ENCODE measurements around the gene ADPRS. TPM values are rescaled to one million over a fixed set of nuclear protein-coding genes. Genes with fewer than 3 reads are reported as not detected.
A peak's percentile ranks its signal among the peaks of the same experiment; 100 is the strongest.

Gene ADPRS
- total RNA-seq, 1 donor from 2014 or later, result 28.1 TPM

DNA sequence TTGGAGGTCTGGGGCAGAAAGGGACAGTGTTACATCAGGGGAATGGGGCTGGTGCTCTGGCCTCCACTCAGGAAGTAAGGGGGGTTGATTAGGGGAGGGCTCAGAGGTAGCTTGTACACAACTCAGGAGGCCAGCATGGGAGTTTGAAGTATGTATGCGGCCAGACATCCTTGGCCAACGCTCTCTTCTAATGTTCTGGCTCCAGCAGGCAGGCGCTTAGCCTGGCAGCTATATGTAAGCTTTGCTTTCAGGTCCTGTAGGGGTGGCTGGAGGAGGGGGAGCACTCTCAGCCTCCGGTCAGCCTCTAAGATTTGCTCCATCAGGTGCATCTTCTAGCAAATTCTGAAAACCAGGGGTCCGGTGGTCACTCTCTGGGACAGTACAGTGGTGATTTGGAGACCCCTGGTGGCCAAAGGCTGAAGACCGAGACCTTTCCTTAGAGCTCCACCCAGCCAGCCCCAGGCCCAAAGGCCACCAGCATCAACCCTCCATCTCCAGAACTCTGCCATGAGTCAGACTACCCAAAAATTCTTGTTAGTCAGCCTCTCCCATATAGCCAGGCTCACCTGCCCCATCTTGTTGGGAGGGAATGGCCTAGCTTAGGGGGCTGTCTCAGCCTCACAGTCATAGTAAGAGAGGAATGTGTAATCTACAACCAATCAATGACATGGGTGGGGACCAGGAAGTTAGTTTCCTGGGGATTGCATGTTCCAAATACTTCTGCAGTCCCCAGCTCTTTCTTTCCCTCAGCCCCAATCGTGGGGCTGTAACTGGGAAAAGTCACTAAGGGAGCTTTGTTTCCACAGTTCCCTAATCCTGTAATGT lies 46.0 kb downstream of the ADPRS start:
- peak; percentile 84 for DNase-seq (ENCODE audit: low spot score)
- Histone ChIP-seq H3K27me3 (no peaks in the 10 kb centered on the region), H3K27ac (no peak overlapping the region), H3K9ac (no peak overlapping the region), H4K20me1 (ENCODE audit: low read depth) (no peaks in the 10 kb centered on the region), H3F3A (ENCODE audit: low read depth) (no peaks in the 10 kb centered on the region), H3K79me2 (ENCODE audit: low read depth) (no peaks in the 10 kb centered on the region), H3K36me3 (no peaks in the 10 kb centered on the region), H3K4me2 (no peak overlapping the region), H2AFZ (replicated peaks) (no peak overlapping the region), H3K4me3 (no peak overlapping the region), H3K9me3 (ENCODE audit: low read depth) (no peaks in the 10 kb centered on the region), H3K4me1 (no peaks in the 10 kb centered on the region)
- H3K4me3 Mint-ChIP-seq, result no peak overlapping the region
- H3K36me3 Mint-ChIP-seq, result peaks cover 4% of the 10 kb centered on the region
- no peaks in the 10 kb centered on the region for H3K27me3 Mint-ChIP-seq (ENCODE audit: insufficient read depth, low read depth)
- peak overlapping the region; percentile 32 for H3K27ac Mint-ChIP-seq
- no peaks in the 10 kb centered on the region for H3K9me3 Mint-ChIP-seq
- peaks cover 7% of the 10 kb centered on the region for H3K4me1 Mint-ChIP-seq
- TF ChIP-seq, protein P1, sequence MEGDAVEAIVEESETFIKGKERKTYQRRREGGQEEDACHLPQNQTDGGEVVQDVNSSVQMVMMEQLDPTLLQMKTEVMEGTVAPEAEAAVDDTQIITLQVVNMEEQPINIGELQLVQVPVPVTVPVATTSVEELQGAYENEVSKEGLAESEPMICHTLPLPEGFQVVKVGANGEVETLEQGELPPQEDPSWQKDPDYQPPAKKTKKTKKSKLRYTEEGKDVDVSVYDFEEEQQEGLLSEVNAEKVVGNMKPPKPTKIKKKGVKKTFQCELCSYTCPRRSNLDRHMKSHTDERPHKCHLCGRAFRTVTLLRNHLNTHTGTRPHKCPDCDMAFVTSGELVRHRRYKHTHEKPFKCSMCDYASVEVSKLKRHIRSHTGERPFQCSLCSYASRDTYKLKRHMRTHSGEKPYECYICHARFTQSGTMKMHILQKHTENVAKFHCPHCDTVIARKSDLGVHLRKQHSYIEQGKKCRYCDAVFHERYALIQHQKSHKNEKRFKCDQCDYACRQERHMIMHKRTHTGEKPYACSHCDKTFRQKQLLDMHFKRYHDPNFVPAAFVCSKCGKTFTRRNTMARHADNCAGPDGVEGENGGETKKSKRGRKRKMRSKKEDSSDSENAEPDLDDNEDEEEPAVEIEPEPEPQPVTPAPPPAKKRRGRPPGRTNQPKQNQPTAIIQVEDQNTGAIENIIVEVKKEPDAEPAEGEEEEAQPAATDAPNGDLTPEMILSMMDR (IDR thresholded peaks at IDR 0.05), result peak; percentile 90
- no peak for TF ChIP-seq EZH2phosphoT487 (IDR thresholded peaks at IDR 0.05)
- TF ChIP-seq EZH2 (IDR thresholded peaks at IDR 0.05), result no peak

DNA sequence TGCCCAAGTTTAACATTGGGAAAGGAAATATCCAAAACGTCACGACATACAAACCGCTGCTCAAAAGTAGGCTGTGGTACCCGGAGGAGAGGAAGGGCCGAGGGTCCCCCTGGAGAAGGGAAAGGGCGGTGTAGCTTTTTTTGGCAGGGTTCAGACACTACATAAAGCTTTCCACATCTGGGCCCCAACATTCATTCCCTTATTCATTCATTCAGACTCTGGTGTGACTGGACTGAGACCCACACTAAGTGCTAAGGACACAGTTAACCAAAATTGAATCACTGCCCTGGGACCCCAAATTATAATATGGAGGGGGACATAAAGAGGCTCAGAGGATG lies 46.6 kb downstream of the ADPRS start:
- no peak overlapping the region for H3K27ac Mint-ChIP-seq

DNA sequence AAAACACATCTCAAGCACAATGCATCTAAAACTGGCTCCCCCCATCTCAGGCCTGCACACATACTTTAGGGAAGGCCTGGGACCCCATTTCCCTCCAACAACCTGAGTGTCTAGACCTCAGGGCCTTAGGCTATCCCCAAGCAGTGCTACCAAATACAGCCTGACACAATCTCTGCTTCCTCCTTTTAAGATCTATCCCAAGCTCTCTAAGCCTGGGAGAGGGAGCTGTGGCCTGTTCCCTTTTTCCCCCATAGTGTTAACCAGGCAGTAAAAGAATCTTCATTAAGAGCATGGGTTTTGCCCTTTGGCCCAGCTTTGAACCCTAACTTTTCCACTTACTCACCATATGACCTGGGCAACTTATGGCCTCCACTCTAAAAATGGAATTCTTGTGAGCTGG lies 47.1 kb downstream of the ADPRS start:
- H3K9me3 Mint-ChIP-seq, result no peaks in the 10 kb centered on the region

More for the DNA sequence above, 46.6 kb downstream of the ADPRS start:
- Mint-ChIP-seq H3K27me3 (ENCODE audit: insufficient read depth, low read depth) (no peaks in the 10 kb centered on the region), H3K36me3 (peaks cover 4% of the 10 kb centered on the region), H3K4me1 (peaks cover 7% of the 10 kb centered on the region), H3K9me3 (no peaks in the 10 kb centered on the region), H3K4me3 (no peak overlapping the region)
- no peak overlapping the region for H3K27ac ChIP-seq
- no peaks in the 10 kb centered on the region for H3K79me2 ChIP-seq (ENCODE audit: low read depth)
- TF ChIP-seq EZH2phosphoT487 (IDR thresholded peaks at IDR 0.05), result no peak
- TF ChIP-seq, protein P1 (IDR thresholded peaks at IDR 0.05), result no peak
- no peak for TF ChIP-seq EZH2 (IDR thresholded peaks at IDR 0.05)
- no peaks in the 10 kb centered on the region for H3K4me1 ChIP-seq
- H2AFZ ChIP-seq (replicated peaks), result no peak overlapping the region
- no peaks in the 10 kb centered on the region for H4K20me1 ChIP-seq (ENCODE audit: low read depth)
- H3F3A ChIP-seq (ENCODE audit: low read depth), result no peaks in the 10 kb centered on the region
- H3K27me3 ChIP-seq, result no peaks in the 10 kb centered on the region
- no peak overlapping the region for H3K4me2 ChIP-seq
- no peak for DNase-seq (ENCODE audit: low spot score)
- H3K36me3 ChIP-seq, result no peaks in the 10 kb centered on the region
- H3K9me3 ChIP-seq (ENCODE audit: low read depth), result no peaks in the 10 kb centered on the region
- H3K4me3 ChIP-seq, result no peak overlapping the region
- no peak overlapping the region for H3K9ac ChIP-seq

More for the DNA sequence above, 47.1 kb downstream of the ADPRS start:
- Histone ChIP-seq H4K20me1 (ENCODE audit: low read depth) (no peaks in the 10 kb centered on the region), H3K4me3 (no peak overlapping the region), H3K9ac (no peak overlapping the region), H2AFZ (replicated peaks) (no peak overlapping the region), H3K27me3 (no peaks in the 10 kb centered on the region), H3K4me1 (no peaks in the 10 kb centered on the region), H3F3A (ENCODE audit: low read depth) (no peaks in the 10 kb centered on the region), H3K27ac (no peak overlapping the region), H3K79me2 (ENCODE audit: low read depth) (no peaks in the 10 kb centered on the region), H3K4me2 (no peak overlapping the region), H3K9me3 (ENCODE audit: low read depth) (no peaks in the 10 kb centered on the region), H3K36me3 (no peaks in the 10 kb centered on the region)
- H3K4me3 Mint-ChIP-seq, result no peak overlapping the region
- H3K27ac Mint-ChIP-seq, result peak overlapping the region; percentile 32
- TF ChIP-seq, protein P1 (IDR thresholded peaks at IDR 0.05), result no peak
- TF ChIP-seq EZH2 (IDR thresholded peaks at IDR 0.05) (no peak), EZH2phosphoT487 (IDR thresholded peaks at IDR 0.05) (no peak)
- H3K4me1 Mint-ChIP-seq, result peaks cover 7% of the 10 kb centered on the region
- peaks cover 4% of the 10 kb centered on the region for H3K36me3 Mint-ChIP-seq
- no peaks in the 10 kb centered on the region for H3K27me3 Mint-ChIP-seq (ENCODE audit: insufficient read depth, low read depth)
- DNase-seq (ENCODE audit: low spot score), result no peak
